NB4 (cell line): ENCODE measurements around the gene CROCC.

ENCODE experiments used
- DNase-seq: peaks from one replicate; pipeline ENCODE4 v3.0.0; 2010; ENCODE audit warnings: low read depth
- H3K4me3 ChIP-seq: one replicate; pipeline ENCODE4 v1.5.1; 2011; ENCODE audit warnings: mild to moderate bottlenecking, low read depth, low read length, moderate library complexity
- CTCF ChIP-seq: IDR thresholded peaks from one replicate; pipeline ENCODE4 v1.5.1; 2012; ENCODE audit warnings: low read depth, low read length
- MAX ChIP-seq: IDR thresholded peaks from 2 replicates; pipeline ENCODE4 v1.6.1; 2011; ENCODE audit warnings: low read depth, low read length
- MYC ChIP-seq: IDR thresholded peaks from 2 replicates; pipeline ENCODE4 v1.6.1; 2011; ENCODE audit warnings: low read depth, low read length
- POLR2A ChIP-seq: IDR thresholded peaks from 2 replicates; pipeline ENCODE4 v1.6.1; 2011; ENCODE audit warnings: mild to moderate bottlenecking; ENCODE audit not compliant: insufficient read length; ENCODE audit errors: extremely low read depth

The CROCC gene

GRCh38 chr1:16972189-16972895 lies 50.6 kb downstream of the CROCC start:
- DNase-seq, result no peak
- no peak overlapping the region for H3K4me3 ChIP-seq
- TF ChIP-seq CTCF, result no peak
- no peak for TF ChIP-seq MYC
- TF ChIP-seq POLR2A, result no peak
- no peak for TF ChIP-seq MAX

GRCh38 chr1:16973215-16973614 lies 51.5 kb downstream of the CROCC start:
- no peak overlapping the region for H3K4me3 ChIP-seq
- no peak for TF ChIP-seq MAX
- no peak for TF ChIP-seq POLR2A
- TF ChIP-seq CTCF, result no peak
- no peak for TF ChIP-seq MYC
- DNase-seq, result no peak

- H3K4me3 ChIP-seq, result no peak overlapping the region
- DNase-seq, result no peak
- TF ChIP-seq MAX (no peak), MYC (no peak), CTCF (no peak), POLR2A (no peak)
Measured at GRCh38 chr1:16975211-16975610, 53.5 kb downstream of the CROCC start.

- no peak for DNase-seq
- no peak for TF ChIP-seq MAX
- TF ChIP-seq MYC, result no peak
- TF ChIP-seq CTCF, result no peak
- no peak for TF ChIP-seq POLR2A
- no peak overlapping the region for H3K4me3 ChIP-seq
Measured at GRCh38 chr1:16975838-16976237, 54.1 kb downstream of the CROCC start.

GRCh38 chr1:16976966-16977365 lies 55.2 kb downstream of the CROCC start:
- TF ChIP-seq CTCF (no peak), MAX (no peak), POLR2A (no peak)
- DNase-seq, result no peak
- no peak overlapping the region for H3K4me3 ChIP-seq
